Effector CD4-positive, alpha-beta T cell (primary cell): ENCODE measurements around the gene SYNGR3.
"Not testable (repeated sequence)": the region's sequence is repeated elsewhere in the genome, so short reads cannot be mapped to it uniquely, and the experiment has no call there.

Experiments used
- DNase-seq: peaks from one replicate; pipeline ENCODE4 v3.0.0-alpha.2; 2020
- total RNA-seq: gene quantifications from one replicate; lab custom pipeline; 2026; lab: John Stamatoyannopoulos, UW

Gene SYNGR3
- 1.7 reads per million for total RNA-seq

GRCh38 chr16:1989209-1990100, at the start of gene SYNGR3:
Gene SYNGR3 (plus strand): TSS chr16:1989970. CDS start chr16:1990103, 133 bp downstream.
- no peak for DNase-seq

- DNase-seq = no peak
Observed at GRCh38 chr16:1940273-1941161, 49.3 kb upstream of the SYNGR3 start.

GRCh38 chr16:1941162-1942046, 48.4 kb upstream of the SYNGR3 start:
- no peak for DNase-seq

GRCh38 chr16:1942047-1942809, 47.5 kb upstream of the SYNGR3 start:
- no peak for DNase-seq

- DNase-seq = peak; percentile 98
Observed at GRCh38 chr16:1942810-1943726, 46.7 kb upstream of the SYNGR3 start, which contains the start of gene MSRB1. Gene MSRB1 (minus strand): TSS chr16:1943199. CDS start chr16:1943156, 43 bp downstream.

GRCh38 chr16:1944612-1945199, 45.1 kb upstream of the SYNGR3 start:
- DNase-seq = no peak

- no peak for DNase-seq
Observed at GRCh38 chr16:1945559-1946391, 44.0 kb upstream of the SYNGR3 start.

- no peak for DNase-seq
Observed at GRCh38 chr16:1946495-1947368, 43.0 kb upstream of the SYNGR3 start.

GRCh38 chr16:1947369-1947670, 42.5 kb upstream of the SYNGR3 start:
- DNase-seq = no peak

GRCh38 chr16:1949507-1949906, 40.3 kb upstream of the SYNGR3 start:
- no peak for DNase-seq

GRCh38 chr16:1950047-1950446, 39.7 kb upstream of the SYNGR3 start:
- DNase-seq = no peak

GRCh38 chr16:1950559-1950958, 39.2 kb upstream of the SYNGR3 start:
- no peak for DNase-seq

- DNase-seq = no peak
Observed at GRCh38 chr16:1953734-1954133, 36.0 kb upstream of the SYNGR3 start.

GRCh38 chr16:1957434-1958142, 32.2 kb upstream of the SYNGR3 start:
- not testable (repeated sequence) for DNase-seq

- not testable (repeated sequence) for DNase-seq
Observed at GRCh38 chr16:1958143-1958491, 31.7 kb upstream of the SYNGR3 start.

- no peak for DNase-seq
Observed at GRCh38 chr16:1958715-1959268, 31.0 kb upstream of the SYNGR3 start.
